NCI-H82 treated with DMSO at 0.1 percent for 48 hours (cell line): ENCODE data around the gene UROD.

ENCODE experiments used
- DNase-seq: peaks from one replicate; lab custom pipeline; 2025; ENCODE audit not compliant: unreplicated experiment; lab: John Stamatoyannopoulos, UW

UROD gene

DNA sequence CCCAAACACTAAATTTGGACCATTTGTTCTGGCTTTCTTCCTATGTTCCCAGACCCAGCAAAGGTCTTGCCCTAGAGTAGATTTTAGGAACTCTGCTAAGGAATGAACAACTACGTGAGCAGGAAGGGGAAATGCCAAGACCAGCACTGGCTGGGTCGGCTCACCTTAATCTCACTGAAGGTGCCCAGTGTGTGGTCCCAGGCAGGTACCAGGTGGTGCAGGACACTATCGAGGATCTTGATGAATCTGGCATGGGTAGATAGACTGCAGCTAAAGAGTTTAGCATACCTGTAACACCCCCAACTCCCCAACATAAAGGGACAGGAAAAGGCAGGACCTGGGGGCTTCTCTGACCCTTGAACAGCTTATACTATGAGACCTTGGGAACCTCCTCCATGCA lies 4.0 kb upstream of the UROD start:
- DNase-seq, result no peak

DNA sequence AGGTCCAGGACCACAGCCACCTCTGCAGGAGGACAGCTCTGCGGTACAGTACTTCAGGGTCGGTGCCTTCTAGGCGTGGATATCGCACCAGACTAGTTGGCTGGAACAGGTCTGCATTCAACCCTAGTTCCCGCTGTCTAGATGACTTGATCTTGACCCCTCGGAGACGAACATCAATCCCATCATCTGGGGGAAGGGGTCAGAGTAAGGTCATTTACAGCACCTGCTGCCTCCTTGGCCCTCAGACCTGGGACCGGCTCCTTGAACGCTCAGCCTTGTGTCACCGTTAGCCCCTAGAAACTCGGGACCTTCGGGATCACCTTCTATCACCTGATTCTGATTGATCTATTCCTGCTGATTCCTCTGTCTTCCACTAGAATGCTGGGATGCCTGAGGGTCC lies 3.5 kb upstream of the UROD start:
- DNase-seq, result no peak

DNA sequence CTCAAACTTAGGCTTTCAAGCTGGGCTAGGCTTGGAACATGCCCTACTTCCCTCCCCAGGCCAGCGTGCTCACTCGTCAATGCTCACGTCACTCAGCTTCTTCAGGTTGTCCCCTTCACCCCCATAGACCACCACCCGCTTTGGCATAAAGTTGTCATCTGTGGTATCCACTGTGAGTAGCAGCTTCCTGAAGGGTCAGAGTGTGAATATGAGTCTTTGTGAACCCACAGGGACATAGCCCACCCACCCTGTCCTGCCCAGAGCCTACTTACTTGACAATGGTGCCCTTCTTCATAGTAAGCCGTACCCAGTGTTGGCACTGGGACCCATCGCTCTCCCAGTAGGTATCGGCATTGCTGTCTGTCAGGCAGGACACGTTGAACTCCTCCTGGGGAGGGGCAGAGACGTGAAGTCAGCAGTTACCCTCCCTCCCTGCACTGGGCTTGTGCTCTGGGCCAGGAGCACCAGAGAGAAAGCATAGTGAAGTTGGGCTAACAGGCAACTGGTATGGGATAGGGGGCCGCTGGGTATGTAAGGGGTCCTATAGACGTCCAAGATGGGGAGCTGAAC lies 2.7 kb upstream of the UROD start:
- no peak for DNase-seq

DNA sequence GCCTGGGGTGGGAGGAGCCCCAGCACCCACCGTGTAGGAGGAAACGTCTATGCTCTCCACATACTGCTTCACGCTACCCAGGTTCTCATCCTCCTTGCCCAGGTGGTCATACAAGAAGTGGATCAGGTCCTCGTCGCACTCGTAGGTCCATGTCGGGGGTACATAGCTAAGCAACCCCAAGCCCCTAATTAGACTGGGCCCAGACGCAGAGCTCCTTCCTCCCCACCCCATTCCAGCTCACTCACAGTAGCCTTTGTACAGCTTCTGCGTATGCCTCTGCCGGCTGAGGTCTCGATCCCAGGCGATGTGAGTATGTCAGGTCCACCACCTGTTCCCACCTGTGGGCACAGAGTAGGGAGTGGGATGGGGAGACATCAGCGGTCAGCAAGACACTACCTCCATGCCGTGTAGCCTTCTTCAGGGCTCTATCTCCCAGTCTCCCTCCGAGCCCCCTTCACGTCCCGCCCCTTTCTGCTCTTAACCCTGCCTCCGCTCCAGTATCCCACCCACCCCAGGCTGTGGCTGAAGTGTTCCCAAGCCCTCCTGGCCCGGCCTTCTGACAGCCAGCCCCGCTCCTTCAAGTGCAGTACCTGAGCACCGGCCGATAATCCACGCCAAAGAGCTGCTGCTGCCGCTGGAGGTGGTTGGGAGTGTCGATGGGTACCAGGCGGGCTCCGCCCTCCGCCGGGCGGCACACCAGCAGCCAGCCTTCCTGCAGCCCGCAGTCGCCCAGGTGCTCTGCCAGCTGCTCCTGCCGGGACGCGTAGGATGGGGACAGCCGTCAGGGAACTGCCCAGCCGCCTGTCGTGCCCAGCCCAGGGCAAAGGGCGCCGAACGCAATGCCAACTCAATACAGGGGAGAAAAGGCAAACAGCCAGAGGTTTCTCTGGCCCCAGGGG lies 1.8 kb upstream of the UROD start:
- no peak for DNase-seq

DNA sequence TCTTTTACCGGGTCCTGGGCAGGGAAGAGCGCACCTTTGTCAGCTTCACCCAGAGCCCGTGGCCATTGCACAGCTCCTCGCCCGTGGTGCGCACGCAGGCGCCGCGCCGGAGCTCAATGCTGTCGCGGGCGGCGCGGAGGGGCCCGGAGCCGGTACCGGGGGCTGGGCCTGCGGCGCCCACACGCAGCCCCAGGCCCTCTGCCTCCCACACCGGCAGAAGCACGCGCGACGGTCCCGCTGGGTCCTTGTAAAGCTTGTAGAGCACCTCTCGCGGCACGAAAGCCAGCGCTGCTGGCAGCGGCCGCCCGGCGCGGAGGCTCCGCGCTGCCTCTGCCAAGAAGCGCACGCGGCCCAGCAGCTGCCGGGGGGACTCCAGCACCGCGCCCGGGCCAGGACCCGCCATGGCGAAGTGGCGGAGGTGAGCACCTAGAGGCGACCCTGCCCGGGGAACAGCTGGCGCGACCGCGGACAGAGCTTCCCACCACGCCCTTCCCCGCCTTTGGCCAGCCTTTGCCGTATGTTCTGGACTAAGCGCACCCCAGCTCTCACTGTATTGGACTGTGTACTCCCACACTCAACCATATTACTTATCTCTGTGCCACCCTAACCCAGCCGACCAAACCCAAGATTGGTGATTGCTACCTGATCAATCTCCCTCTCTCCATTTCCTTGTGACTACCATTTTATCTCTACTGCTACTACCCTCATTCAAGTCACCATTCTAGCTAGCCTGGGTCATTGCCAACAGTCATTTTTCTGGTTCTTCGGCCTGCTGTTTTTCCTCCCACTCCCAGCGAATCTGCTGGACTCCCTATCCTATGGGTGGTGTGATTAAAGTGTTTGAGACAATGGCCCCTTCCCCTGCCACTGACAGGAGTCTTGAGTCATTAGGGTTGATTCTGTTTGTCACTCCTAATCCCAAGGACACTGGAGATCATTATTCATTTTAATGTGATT lies 921 bp upstream of the UROD start, which contains the start of gene HECTD3:
TSS of gene HECTD3 (minus strand) at position 470 of the 957 bp plus-strand sequence. CDS start at position 403, 67 bp downstream.
- DNase-seq, result peak; percentile 87

DNA sequence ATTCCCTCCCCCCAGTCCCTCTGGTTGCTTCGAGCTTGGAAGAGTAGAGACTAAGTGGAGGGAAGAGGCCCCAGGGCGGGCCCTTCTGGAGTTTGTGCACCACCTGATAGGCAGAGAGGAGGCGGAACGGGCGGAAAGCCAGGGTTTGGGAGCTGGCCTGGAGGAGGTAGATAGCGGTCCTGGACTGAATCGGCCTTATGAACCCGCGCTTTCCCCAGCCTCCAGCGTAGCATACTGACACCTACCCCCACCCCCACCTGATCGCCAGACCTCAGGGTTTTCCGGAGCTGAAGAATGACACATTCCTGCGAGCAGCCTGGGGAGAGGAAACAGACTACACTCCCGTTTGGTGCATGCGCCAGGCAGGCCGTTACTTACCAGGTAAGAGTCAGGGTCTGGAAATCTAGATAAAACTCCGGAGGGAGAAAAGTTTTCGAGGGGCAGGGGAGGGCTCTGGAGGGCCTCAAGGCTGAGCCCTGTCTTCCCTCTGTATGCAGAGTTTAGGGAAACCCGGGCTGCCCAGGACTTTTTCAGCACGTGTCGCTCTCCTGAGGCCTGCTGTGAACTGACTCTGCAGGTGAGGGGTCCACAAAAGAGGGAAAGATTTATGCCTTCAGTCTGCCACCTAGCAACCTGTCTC lies 705 bp downstream of the UROD start:
- DNase-seq, result peak; percentile 10

DNA sequence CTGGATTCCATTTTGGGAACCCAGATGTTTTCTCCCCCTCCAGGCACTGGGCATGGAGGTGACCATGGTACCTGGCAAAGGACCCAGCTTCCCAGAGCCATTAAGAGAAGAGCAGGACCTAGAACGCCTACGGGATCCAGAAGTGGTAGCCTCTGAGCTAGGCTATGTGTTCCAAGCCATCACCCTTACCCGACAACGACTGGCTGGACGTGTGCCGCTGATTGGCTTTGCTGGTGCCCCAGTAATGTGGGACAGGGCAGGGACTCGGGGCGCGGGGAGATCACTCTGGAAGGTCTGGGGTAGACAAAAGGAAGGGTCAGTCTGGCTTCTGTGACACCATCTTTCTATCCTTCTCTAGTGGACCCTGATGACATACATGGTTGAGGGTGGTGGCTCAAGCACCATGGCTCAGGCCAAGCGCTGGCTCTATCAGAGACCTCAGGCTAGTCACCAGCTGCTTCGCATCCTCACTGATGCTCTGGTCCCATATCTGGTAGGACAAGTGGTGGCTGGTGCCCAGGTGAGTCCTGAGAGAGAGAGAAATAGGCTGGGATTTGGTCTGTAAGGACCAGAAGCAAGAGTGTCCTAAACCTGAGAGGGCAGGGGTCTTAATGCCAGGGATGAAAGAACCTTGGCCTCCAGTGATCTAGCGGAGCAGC lies 1.6 kb downstream of the UROD start:
- DNase-seq, result no peak

DNA sequence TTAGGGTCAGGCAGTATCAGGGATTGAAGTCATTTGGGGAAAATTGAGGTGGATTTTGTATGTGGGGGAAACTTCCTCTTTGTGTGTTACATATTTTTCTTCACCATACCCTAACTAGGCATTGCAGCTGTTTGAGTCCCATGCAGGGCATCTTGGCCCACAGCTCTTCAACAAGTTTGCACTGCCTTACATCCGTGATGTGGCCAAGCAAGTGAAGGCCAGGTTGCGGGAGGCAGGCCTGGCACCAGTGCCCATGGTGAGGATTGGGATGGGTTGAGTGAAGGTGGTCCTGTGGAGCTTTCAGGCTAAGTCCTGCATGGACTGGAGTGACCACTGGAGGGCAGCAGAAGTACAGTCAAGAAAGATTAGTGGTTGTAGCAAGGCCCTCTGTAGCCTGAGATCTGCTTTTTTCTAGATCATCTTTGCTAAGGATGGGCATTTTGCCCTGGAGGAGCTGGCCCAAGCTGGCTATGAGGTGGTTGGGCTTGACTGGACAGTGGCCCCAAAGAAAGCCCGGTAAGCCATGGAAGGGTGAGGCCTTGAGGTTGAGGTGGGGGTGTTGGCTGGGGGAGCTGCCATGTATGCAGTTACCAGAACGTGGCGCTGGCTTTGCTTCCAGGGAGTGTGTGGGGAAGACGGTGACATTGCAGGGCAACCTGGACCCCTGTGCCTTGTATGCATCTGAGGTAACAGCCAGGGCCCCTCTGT lies 2.4 kb downstream of the UROD start:
- DNase-seq, result peak; percentile 64

DNA sequence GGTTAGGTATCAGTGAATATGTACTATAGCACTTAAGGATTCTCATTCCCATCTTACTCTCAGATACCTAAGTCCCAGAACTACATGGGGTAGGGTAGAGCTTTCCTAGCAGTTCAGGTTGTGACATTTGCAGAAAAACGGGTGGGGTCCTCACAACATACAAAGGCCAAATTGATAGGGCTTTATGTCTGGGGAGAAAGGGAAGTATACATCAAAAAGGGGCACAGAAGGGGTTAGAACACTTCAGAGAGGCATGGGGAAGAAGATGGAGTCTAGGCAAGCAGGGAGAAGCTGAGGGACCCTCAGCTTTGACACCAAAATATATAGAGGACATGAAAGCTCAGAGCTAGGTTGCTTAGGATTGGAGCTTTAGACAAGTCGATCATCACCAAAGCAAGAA lies 3.6 kb downstream of the UROD start:
- DNase-seq, result no peak

DNA sequence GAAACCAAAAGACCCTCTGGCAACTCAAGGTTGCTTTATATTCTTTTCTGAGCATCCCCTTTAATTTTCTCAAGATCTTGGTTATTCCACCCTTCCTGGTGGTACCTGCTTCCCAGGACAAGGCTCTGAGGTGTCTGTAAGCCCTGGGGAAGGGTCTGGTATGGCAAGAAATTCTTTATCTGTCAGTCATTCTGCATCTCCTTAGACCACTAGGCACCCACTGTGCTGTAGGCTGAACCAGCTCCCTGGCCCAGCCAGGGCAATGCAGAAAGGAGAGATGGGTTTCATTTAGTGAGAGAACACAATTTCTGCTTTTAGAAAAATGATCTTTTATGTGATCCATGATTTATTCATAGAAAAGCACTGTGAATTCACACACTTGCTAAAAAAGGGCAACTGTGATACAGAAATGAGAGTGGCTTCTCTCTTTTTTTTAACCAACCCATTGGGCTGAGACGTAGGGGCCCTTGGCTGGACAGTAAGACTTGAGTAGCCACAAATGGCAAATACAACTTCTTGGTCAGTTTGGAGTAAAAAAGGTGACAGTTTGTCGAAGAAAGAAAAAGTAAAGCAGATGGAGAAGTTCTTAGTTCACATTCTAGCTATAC lies 4.1 kb downstream of the UROD start:
- DNase-seq, result no peak

DNA sequence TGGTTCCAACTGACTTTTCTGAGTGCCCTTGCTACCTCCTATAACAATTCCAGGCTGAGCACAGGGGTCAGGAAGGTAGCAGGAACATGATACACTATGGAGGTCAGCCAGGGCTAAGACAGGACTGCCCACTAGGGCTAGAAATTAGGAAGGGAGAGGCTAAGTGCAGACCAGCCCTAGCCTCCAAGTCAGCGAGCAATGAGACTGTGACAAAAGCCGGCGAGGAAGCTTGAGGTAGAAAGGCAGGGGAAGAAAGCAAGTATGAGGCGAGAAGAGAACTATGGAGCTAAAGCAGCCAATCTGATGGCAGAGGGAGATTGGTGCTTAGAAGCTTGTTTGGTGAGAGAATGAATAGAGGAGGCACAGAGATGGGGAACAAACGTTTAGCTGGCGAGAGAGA lies 4.7 kb downstream of the UROD start:
- no peak for DNase-seq

DNA sequence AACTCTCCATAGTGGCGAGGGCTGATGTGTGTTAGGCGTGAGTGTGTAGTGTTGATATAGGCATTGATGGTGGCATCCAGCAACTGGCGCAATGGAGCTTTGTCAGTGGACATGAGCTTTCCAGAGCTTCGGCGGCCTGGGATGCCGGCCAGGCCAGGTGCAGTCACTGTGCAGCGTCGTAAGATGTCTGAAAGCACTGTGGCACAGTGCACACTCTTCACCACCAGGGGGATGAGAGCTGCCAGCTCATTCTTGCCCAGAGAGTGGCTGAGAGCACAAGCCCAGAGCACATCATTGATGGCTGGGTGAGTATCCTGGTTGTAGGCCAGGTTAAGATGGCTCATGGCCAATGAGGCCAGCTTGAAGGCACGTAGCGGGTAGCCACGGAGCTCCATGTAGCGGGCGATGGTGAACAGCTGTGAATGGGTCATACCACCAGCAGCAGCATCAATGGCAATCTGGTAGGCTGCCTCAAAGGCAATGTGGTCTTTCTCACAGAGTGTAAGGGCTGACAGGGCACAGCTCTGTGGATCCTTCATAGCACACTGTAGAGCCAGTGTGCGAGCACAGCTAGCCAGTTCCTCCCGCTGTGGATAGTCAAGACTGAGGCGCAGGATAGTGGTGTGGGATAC lies 6.7 kb downstream of the UROD start:
- no peak for DNase-seq

DNA sequence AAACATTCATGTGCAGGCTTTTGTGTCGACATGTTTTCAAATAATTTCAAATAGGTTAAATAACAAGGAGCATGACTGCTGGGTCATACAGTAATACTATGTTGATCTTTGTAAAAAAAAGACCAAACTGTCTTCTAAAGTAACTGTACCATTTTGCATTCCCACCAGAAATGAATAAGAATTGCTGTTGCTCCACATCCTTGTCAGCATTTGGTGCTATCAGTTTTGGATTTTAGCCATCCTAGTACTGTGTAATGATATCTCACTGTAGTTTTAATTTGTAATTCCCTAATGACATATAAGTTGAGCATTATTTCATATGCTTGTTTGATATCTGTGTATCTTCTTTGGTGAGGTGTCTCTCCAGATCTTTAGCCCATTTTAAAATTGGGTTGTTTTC lies 11.6 kb downstream of the UROD start:
- DNase-seq, result no peak

DNA sequence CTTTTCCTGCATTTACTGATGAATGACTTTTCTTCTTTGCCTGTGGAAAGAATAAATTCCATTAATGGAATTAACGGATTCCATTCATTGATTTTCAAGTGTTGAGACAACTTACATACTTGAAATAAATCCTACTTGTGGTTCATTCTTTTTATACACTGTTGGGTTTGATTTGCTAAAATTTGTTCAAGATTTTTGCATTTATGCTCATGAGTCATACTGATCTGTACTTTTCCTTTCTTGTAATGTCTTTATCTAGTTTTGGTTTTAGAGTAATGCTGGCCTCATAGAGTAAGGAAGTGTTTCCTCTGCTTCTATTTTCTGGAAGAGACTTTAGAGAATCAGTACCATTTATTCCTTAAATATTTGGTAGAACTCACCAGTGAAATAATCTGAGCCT lies 14.4 kb downstream of the UROD start:
- DNase-seq, result no peak

DNA sequence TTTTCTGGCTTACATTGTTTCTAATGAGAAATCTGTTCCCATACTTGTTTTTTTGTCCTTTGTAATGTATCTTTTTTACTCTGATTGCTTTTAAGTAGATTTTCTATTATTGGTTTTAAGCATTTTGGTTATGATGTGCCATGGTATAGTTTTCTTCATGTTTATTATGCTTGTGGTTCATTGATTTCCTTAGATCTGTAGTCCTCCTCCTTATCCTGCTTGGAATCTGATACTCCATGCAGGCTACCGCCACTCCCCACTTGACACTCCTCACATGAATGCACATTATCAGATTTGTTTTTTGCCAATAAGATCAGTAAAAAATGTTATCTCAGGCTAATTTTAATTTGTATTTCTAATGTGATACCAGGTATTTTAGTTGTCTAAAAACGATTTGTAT lies 20.8 kb downstream of the UROD start:
- no peak for DNase-seq

DNA sequence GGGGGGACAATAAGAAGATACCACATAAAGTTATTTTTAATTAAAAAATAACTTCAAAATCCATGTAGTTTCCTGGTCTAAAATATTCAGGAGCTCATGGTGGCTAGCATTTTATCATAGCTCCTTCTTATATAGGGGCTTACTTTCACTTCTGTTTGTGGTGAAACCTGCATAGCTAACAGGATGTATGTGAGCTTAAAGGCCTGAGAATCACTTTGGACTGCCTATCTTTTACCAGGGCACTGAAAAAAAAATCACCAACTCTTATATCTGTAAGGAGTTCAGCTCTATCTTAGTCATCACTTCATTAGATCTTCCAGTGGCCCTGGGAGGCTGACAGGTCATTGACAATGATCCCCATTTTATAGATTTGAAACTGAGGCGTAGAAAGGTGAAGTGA lies 21.3 kb downstream of the UROD start:
- no peak for DNase-seq

DNA sequence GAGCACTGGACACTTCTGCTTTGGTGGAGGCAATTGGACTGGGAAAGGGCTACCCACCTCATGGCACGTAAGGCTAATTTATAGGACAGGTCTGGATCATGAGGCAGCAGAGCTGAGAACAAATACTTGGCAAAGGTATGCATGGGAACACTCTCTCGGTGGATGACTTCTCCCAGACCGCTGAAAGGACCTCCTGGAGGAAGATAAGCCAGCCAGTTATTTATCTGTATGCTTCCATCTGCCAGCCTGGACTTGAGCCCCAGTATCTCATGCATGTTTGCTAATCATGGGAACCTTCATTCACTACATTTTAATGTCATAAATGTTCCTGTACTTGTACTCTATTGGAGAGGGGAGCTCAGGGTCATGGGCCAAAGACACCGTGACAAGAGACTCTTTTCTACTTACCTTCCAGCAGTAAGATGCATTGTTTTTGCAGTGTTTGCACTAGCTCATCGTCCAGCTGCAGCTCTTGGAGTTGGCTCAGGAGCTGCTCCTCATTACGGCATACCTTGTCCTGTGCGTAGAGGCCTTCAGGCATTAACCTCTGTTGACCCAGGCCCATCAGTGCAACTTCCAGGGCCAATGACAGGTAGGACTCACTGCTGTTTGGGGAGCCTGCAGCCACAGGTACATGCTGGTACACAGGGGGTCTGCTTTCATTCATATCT lies 23.7 kb downstream of the UROD start:
- no peak for DNase-seq

DNA sequence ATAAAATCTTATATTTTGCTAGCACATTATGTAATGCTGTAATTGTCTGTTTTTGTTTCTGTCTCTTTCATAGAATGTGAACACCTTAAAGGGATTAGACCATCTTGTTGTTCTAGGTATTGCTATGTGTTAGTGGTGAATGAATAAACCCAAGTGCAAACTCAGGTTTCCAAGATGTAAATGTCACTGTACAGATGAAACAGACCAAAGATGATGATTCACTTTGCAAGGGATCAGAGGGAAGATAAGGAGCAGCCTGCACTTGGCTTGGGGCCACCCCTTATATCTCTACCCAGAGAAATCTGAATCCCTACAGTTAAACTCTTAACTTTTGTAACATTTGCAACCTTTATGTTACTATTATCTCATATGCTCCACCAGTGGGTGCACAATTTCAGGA lies 25.4 kb downstream of the UROD start:
- DNase-seq, result no peak
